PC-9 (cell line): ENCODE measurements around the gene TAX1BP1. TPM values are rescaled to one million over a fixed set of nuclear protein-coding genes. Genes with fewer than 3 reads are reported as not detected.
A peak's percentile ranks its signal among the peaks of the same experiment; 100 is the strongest.

Experiments used
- BruUV-seq: library from RNA; stranded (reverse); fragments of 400-500 nt; replicated peaks from 2 replicates; lab custom pipeline; 2021; lab: Mats Ljungman, UMichigan
- CTCF ChIA-PET: fragments of 300-600 bp; sonication (Branson Sonifier 250); formaldehyde crosslinking; loops from one replicate; lab custom pipeline; 2022; ENCODE audit warnings: antibody characterized with exemption; lab: Charles Lee
- POLR2A ChIA-PET: fragments of 300-600 bp; sonication (Branson Sonifier 250); formaldehyde crosslinking; loops from one replicate; lab custom pipeline; 2022; ENCODE audit warnings: antibody characterized with exemption; ENCODE audit not compliant: unreplicated experiment; lab: Charles Lee
- DNase-seq, 2 experiments: peaks; one replicate each; pipeline versions ENCODE4 v3.0.0 to v3.0.0-alpha.2; 2015 to 2022; ENCODE audit warnings: mixed read lengths in 1 of 2
- H2AFZ ChIP-seq: fragments of 200-600 bp; sonication (generic); 2 replicates; pipeline ENCODE4 v1.8.1; 2017; ENCODE audit warnings: antibody characterized with exemption
- H3F3A ChIP-seq: fragments of 200-600 bp; sonication (generic); 2 replicates; pipeline ENCODE4 v1.8.1; 2017; ENCODE audit warnings: antibody characterized with exemption, mild to moderate bottlenecking, low read depth; ENCODE audit not compliant: insufficient read depth
- H3K27ac ChIP-seq: fragments of 200-600 bp; sonication (generic); 2 replicates; pipeline ENCODE4 v1.6.1; 2016; ENCODE audit warnings: mixed run types
- H3K27me3 ChIP-seq: fragments of 200-600 bp; sonication (generic); 2 replicates; pipeline ENCODE4 v1.6.1; 2016; ENCODE audit warnings: low read depth, mixed run types; ENCODE audit not compliant: insufficient read depth
- H3K36me3 ChIP-seq: fragments of 200-600 bp; sonication (generic); 2 replicates; pipeline ENCODE4 v1.6.1; 2016; ENCODE audit warnings: low read depth, mixed run types
- H3K4me1 ChIP-seq: fragments of 200-600 bp; sonication (generic); replicated peaks from 2 replicates; pipeline ENCODE4 v1.6.1; 2016; ENCODE audit warnings: mixed run types; ENCODE audit not compliant: insufficient read depth
- H3K4me2 ChIP-seq: fragments of 200-600 bp; sonication (generic); 2 replicates; pipeline ENCODE4 v1.6.1; 2017; ENCODE audit warnings: mixed run types
- H3K4me3 ChIP-seq: fragments of 200-600 bp; sonication (generic); 2 replicates; pipeline ENCODE4 v1.6.1; 2016; ENCODE audit warnings: mixed run types
- H3K79me2 ChIP-seq: fragments of 200-600 bp; sonication (generic); 2 replicates; pipeline ENCODE4 v1.6.1; 2017; ENCODE audit warnings: low read depth, mixed run types
- H3K9me2 ChIP-seq: fragments of 200-600 bp; sonication (generic); 2 replicates; pipeline ENCODE4 v1.8.1; 2017; ENCODE audit warnings: mild to moderate bottlenecking; ENCODE audit not compliant: insufficient read depth
- H3K9me3 ChIP-seq: fragments of 200-600 bp; sonication (generic); 2 replicates; pipeline ENCODE4 v1.8.1; 2016; ENCODE audit warnings: low read depth; ENCODE audit not compliant: insufficient read depth
- H4K20me1 ChIP-seq: fragments of 200-600 bp; sonication (generic); 2 replicates; pipeline ENCODE4 v1.8.1; 2017; ENCODE audit not compliant: insufficient read depth
- CTCF ChIP-seq: fragments of 200-600 bp; sonication (generic); conservative IDR thresholded peaks from 2 replicates; pipeline ENCODE4 v1.6.1; 2017; ENCODE audit warnings: mixed run types, antibody characterized with exemption, mild to moderate bottlenecking, moderate library complexity
- EZH2 ChIP-seq: fragments of 200-600 bp; sonication (generic); IDR thresholded peaks from 2 replicates; pipeline ENCODE4 v1.8.0; 2017; ENCODE audit warnings: antibody characterized with exemption, low read depth
- intact Hi-C: fragments of 100-400 bp; cut with micrococcal nuclease; formaldehyde crosslinking; loops from one replicate; pipeline ENCODE4 v1.10.0; 2022; ENCODE audit not compliant: unreplicated experiment
- total RNA-seq: library from RNA; stranded (reverse); gene quantifications from 2 replicates; pipeline ENCODE4 v1.2.3, GENCODE V29; 2021

The TAX1BP1 gene
- total RNA-seq, 1 experiment from 2014 or later, result 174 TPM

- peak in 1 of 2 experiments; percentile 13 for DNase-seq
- H3K27me3 ChIP-seq, result no peaks in the 10 kb centered on the region
- ChIA-PET POLR2A (interaction anchor here (0.7 kb wide), 1 partner anchor 1025 kb away, joined by 8 read pairs; no protein-coding TSS in a partner anchor), CTCF (no interaction called here)
- no peak overlapping the region for H3K27ac ChIP-seq
- H3K36me3 ChIP-seq, result no peaks in the 10 kb centered on the region
- no TSS peak for BruUV-seq
- H4K20me1 ChIP-seq, result no peaks in the 10 kb centered on the region
- intact Hi-C loops, result no loop called here
- H3K4me3 ChIP-seq, result no peak overlapping the region
- H3K4me1 ChIP-seq, result no peaks in the 10 kb centered on the region
- no peaks in the 10 kb centered on the region for H3K9me2 ChIP-seq
- no peaks in the 10 kb centered on the region for H3F3A ChIP-seq
- H2AFZ ChIP-seq, result no peak overlapping the region
- TF ChIP-seq CTCF (no peak), EZH2 (no peak)
- H3K9me3 ChIP-seq, result no peaks in the 10 kb centered on the region
- H3K4me2 ChIP-seq, result no peak overlapping the region
- H3K79me2 ChIP-seq, result no peaks in the 10 kb centered on the region
Measured at GRCh38 chr7:27875832-27876231, 135.9 kb downstream of the TAX1BP1 start.

GRCh38 chr7:27876756-27877155 lies 136.8 kb downstream of the TAX1BP1 start:
- Histone ChIP-seq H3K36me3 (no peaks in the 10 kb centered on the region), H3K4me3 (no peak overlapping the region), H3F3A (no peaks in the 10 kb centered on the region), H4K20me1 (no peaks in the 10 kb centered on the region), H3K4me2 (no peak overlapping the region), H3K9me2 (no peaks in the 10 kb centered on the region), H2AFZ (no peak overlapping the region), H3K79me2 (no peaks in the 10 kb centered on the region), H3K27me3 (no peaks in the 10 kb centered on the region), H3K4me1 (no peaks in the 10 kb centered on the region), H3K27ac (no peak overlapping the region), H3K9me3 (no peaks in the 10 kb centered on the region)
- no TSS peak for BruUV-seq
- intact Hi-C loops, result no loop called here
- POLR2A ChIA-PET, result no interaction called here
- TF ChIP-seq EZH2 (no peak), CTCF (no peak)
- DNase-seq, result no peak
- CTCF ChIA-PET, result no interaction called here

Other genes starting within 250 kb of the TAX1BP1 start
- gene HIBADH, start 77.3 kb upstream of the TAX1BP1 start, total RNA-seq, result 72.4 and 73.9 TPM in 2 replicates